Duodenal mucosa (tissue), 2 donors: Measurements from ENCODE around the gene CFAP65.
A peak's percentile ranks its signal among the peaks of the same experiment; 100 is the strongest.

Source experiments
- H3K27ac ChIP-seq: one replicate; pipeline ENCODE4 v1.7.0; 2013; ENCODE audit warnings: low read depth, low read length
- H3K27me3 ChIP-seq, 2 donors: one replicate each; pipeline ENCODE4 v1.7.0; 2013; ENCODE audit warnings: low read length in 2 of 2, control low read depth in 1 of 2; ENCODE audit not compliant: insufficient read depth in 2 of 2, control insufficient read depth in 1 of 2
- H3K36me3 ChIP-seq, 2 donors: one replicate each; pipeline ENCODE4 v1.7.0; 2013; ENCODE audit warnings: low read length in 2 of 2, control low read depth in 1 of 2; ENCODE audit not compliant: insufficient read depth in 2 of 2, control insufficient read depth in 1 of 2
- H3K4me1 ChIP-seq, 2 donors: one replicate each; pipeline ENCODE4 v1.7.0; 2013; ENCODE audit warnings: low read length in 2 of 2, control low read depth in 1 of 2; ENCODE audit not compliant: insufficient read depth in 2 of 2, control insufficient read depth in 1 of 2
- H3K4me3 ChIP-seq, 2 donors: one replicate each; pipeline ENCODE4 v1.7.0; 2013; ENCODE audit warnings: low read length in 2 of 2, low read depth in 1 of 2
- H3K9ac ChIP-seq, 2 donors: one replicate each; pipeline ENCODE4 v1.7.0; 2013; ENCODE audit warnings: low read length in 2 of 2, low read depth in 1 of 2
- H3K9me3 ChIP-seq, 2 donors: one replicate each; pipeline ENCODE4 v1.7.0; 2013; ENCODE audit warnings: low read length in 2 of 2, control low read depth in 1 of 2; ENCODE audit not compliant: control insufficient read depth in 1 of 2

The CFAP65 gene

GRCh38 chr2:218992703-218993344, 48.5 kb downstream of the CFAP65 start:
- Histone ChIP-seq H3K27ac (no peak overlapping the region), H3K9me3 (no peaks in the 10 kb centered on the region), H3K4me3 (peak overlapping the region; percentile 49 to 59), H3K36me3 (no peaks in the 10 kb centered on the region), H3K27me3 (peaks cover 71 to 81% of the 10 kb centered on the region in 2 donors), H3K9ac (no peak overlapping the region), H3K4me1 (peaks cover 0 to 20% of the 10 kb centered on the region in 2 donors)

- Histone ChIP-seq H3K9me3 (no peaks in the 10 kb centered on the region), H3K27me3 (peaks cover 73 to 86% of the 10 kb centered on the region in 2 donors), H3K27ac (no peak overlapping the region)
These were observed 49.1 kb downstream of the CFAP65 start for GRCh38 chr2:218992196-218992595.

DNA sequence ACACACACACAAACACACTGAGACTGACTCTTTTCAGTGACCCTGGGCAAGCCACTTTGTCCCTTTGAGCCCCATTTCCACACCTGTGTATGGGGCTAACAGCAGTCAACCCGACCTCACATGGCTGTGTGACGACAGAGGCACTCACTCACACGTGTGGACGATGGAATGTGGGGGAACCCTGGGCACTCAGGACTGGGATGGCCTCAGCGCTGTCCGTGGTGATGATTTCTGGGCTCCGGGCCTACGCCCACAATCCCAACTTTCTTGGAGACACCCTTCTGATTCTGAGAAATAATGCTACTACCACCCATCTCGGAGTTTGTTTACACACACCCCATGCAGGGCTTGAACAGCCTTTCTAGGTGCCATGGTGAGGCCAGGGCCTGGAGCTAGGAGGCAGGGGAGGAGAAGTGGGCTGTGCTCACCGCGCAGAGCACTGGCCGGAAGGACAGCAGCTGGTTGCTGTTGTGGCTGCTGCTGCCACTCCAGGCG, 49.6 kb downstream of the CFAP65 start:
- H3K9me3 ChIP-seq = no peaks in the 10 kb centered on the region
- no peaks in the 10 kb centered on the region for H3K36me3 ChIP-seq
- no peak overlapping the region for H3K27ac ChIP-seq
- H3K4me1 ChIP-seq = peaks cover 0 to 20% of the 10 kb centered on the region in 2 donors
- H3K27me3 ChIP-seq = peaks cover 78 to 91% of the 10 kb centered on the region in 2 donors
- H3K4me3 ChIP-seq = no peak overlapping the region
- no peak overlapping the region for H3K9ac ChIP-seq

More at GRCh38 chr2:218992196-218992595, 49.1 kb downstream of the CFAP65 start:
- H3K4me1 ChIP-seq = peaks cover 0 to 20% of the 10 kb centered on the region in 2 donors
- no peaks in the 10 kb centered on the region for H3K36me3 ChIP-seq
- H3K4me3 ChIP-seq = no peak overlapping the region
- H3K9ac ChIP-seq = no peak overlapping the region

DNA sequence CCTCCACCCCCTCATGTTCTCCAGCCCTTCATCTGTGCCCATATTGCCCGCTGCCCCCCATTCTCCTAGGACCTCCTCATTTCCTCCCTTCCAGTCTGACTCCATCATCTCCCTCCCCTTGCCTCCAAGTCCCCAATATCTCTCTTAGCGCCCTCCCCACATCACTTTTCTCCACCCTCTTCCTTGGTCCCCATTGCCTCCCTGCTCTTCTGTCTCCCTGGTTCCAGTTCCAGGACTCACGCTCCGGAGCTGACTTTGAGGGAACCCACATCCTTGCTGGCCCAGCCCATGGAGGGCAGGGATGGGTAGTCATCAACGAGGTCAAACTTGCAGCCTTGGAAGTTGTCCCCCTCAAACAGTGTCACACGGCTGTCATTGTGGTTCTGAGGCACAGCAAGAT, 50.7 kb downstream of the CFAP65 start:
- H3K27me3 ChIP-seq = peaks cover 85 to 92% of the 10 kb centered on the region in 2 donors
- H3K9me3 ChIP-seq = no peaks in the 10 kb centered on the region
- H3K36me3 ChIP-seq = no peaks in the 10 kb centered on the region
- H3K27ac ChIP-seq = no peak overlapping the region
- no peak overlapping the region for H3K9ac ChIP-seq
- peaks cover 0 to 10% of the 10 kb centered on the region in 2 donors for H3K4me1 ChIP-seq
- H3K4me3 ChIP-seq = no peak overlapping the region

DNA sequence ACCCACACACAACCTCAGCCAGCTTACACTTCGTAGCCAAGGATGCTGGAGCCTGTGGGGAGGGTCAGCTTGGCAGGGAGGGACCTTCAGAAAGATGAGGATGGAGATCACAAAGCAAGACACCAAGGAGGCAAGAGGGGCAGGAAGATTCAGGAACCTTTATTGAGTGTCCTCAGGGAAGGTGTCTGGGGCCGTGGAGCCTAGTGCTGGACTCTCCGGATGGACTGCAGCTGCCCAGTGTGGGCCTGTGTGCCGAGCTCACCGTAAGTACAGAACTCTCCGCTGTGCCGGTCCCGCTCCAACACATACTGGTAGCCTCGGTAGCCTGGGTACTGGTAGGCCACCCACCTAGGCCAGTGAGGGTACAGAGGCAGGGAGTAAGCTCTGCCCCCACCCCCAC, 51.3 kb downstream of the CFAP65 start:
- Histone ChIP-seq H3K9ac (no peak overlapping the region), H3K27me3 (peaks cover 83 to 91% of the 10 kb centered on the region in 2 donors), H3K27ac (no peak overlapping the region)

GRCh38 chr2:218988650-218989049, 52.7 kb downstream of the CFAP65 start:
- no peak overlapping the region for H3K9ac ChIP-seq
- H3K27ac ChIP-seq = no peak overlapping the region
- no peak overlapping the region for H3K4me3 ChIP-seq
- H3K36me3 ChIP-seq = no peaks in the 10 kb centered on the region
- H3K9me3 ChIP-seq = no peaks in the 10 kb centered on the region
- peaks cover 82 to 94% of the 10 kb centered on the region in 2 donors for H3K27me3 ChIP-seq
- H3K4me1 ChIP-seq = peaks cover 0 to 14% of the 10 kb centered on the region in 2 donors

More for the DNA sequence above, 51.3 kb downstream of the CFAP65 start:
- Histone ChIP-seq H3K36me3 (no peaks in the 10 kb centered on the region), H3K4me1 (peaks cover 0 to 10% of the 10 kb centered on the region in 2 donors), H3K4me3 (no peak overlapping the region), H3K9me3 (no peaks in the 10 kb centered on the region)

GRCh38 chr2:218988164-218988563, 53.2 kb downstream of the CFAP65 start:
- H3K36me3 ChIP-seq = no peaks in the 10 kb centered on the region
- H3K27ac ChIP-seq = no peak overlapping the region
- no peaks in the 10 kb centered on the region for H3K9me3 ChIP-seq
- H3K4me3 ChIP-seq = no peak overlapping the region
- H3K27me3 ChIP-seq = peaks cover 83 to 94% of the 10 kb centered on the region in 2 donors
- no peak overlapping the region for H3K9ac ChIP-seq
- peaks cover 0 to 9% of the 10 kb centered on the region in 2 donors for H3K4me1 ChIP-seq

- Histone ChIP-seq H3K27me3 (peaks cover 82 to 92% of the 10 kb centered on the region in 2 donors), H3K27ac (no peak overlapping the region), H3K36me3 (no peaks in the 10 kb centered on the region), H3K9me3 (no peaks in the 10 kb centered on the region), H3K4me3 (no peak overlapping the region), H3K9ac (no peak overlapping the region), H3K4me1 (peaks cover 4 to 17% of the 10 kb centered on the region in 2 donors)
These were observed 55.1 kb downstream of the CFAP65 start for GRCh38 chr2:218986148-218986761.

DNA sequence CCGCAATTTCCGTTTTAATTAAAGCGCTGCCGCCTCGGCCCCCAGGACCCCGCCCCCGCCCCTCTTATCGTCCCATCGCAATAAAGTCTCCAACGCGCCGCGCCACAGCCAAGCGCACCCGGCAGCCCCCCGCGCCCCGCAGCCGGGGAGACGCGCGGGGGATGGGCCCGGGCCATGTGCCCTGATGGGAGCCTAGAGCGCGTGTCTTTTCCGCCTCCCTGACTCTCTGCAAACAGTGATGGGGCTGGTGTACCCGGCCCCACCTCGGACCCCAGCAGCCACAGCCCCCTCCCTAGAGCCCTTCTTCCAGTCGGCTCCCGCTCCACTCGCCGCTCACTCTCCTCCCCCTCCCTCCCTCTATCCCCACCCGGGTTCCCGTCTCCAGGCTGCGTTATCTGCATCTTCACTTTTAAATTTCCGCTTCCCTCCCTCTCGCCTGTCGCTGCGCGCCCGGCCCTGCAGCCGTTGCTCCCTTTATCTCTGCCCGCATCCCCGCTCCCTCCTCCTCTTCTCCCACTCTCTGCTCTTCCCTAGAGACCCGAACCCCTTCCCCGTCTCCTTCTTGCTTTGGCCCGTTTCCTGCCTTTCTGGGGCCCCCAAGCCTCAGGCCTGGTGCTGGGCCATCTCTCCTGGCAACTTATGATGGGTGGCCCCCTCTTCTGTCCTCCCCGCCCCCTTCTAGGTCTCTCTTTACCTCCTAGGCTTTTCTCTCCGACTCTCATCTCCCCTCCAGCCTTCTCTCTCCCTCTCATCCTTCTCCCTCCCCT, 55.8 kb downstream of the CFAP65 start:
- peaks cover 81 to 90% of the 10 kb centered on the region in 2 donors for H3K27me3 ChIP-seq
- no peak overlapping the region for H3K27ac ChIP-seq
- no peaks in the 10 kb centered on the region for H3K9me3 ChIP-seq
- no peak overlapping the region for H3K4me3 ChIP-seq
- H3K4me1 ChIP-seq = peaks cover 4 to 23% of the 10 kb centered on the region in 2 donors
- H3K36me3 ChIP-seq = no peaks in the 10 kb centered on the region
- no peak overlapping the region for H3K9ac ChIP-seq

GRCh38 chr2:218985021-218985324, 56.3 kb downstream of the CFAP65 start, which contains the start of gene FEV:
Gene FEV (minus strand): TSS chr2:218985184. CDS start chr2:218985075, 109 bp downstream.
- Histone ChIP-seq H3K27me3 (peaks cover 77 to 84% of the 10 kb centered on the region in 2 donors), H3K4me3 (peak within 1 kb of the TSS; percentile 16 to 20), H3K9me3 (no peaks in the 10 kb centered on the region), H3K9ac (no peak within 1 kb of the TSS), H3K36me3 (no peaks in the 10 kb centered on the region), H3K27ac (no peak within 1 kb of the TSS), H3K4me1 (peaks cover 8 to 26% of the 10 kb centered on the region in 2 donors)
